AG10803 (cell line): ENCODE data around the gene KRT17.
A peak's percentile ranks its signal among the peaks of the same experiment; 100 is the strongest.
"Not testable (repeated sequence)": the region's sequence is repeated elsewhere in the genome, so short reads cannot be mapped to it uniquely, and the experiment has no call there.

Source experiments
- DNase-seq: peaks from one replicate; pipeline ENCODE4 v3.0.0; 2010; ENCODE audit warnings: low read depth
- H3K4me3 ChIP-seq: 2 replicates; pipeline ENCODE4 v1.5.1; 2011; ENCODE audit warnings: mild to moderate bottlenecking, low read length, control low read depth
- TF ChIP-seq, protein P1 (sequence below): conservative IDR thresholded peaks from 2 replicates; pipeline ENCODE4 v1.5.1; 2011; ENCODE audit warnings: mild to moderate bottlenecking, low read length, control low read depth, inconsistent platforms

The KRT17 gene

DNA sequence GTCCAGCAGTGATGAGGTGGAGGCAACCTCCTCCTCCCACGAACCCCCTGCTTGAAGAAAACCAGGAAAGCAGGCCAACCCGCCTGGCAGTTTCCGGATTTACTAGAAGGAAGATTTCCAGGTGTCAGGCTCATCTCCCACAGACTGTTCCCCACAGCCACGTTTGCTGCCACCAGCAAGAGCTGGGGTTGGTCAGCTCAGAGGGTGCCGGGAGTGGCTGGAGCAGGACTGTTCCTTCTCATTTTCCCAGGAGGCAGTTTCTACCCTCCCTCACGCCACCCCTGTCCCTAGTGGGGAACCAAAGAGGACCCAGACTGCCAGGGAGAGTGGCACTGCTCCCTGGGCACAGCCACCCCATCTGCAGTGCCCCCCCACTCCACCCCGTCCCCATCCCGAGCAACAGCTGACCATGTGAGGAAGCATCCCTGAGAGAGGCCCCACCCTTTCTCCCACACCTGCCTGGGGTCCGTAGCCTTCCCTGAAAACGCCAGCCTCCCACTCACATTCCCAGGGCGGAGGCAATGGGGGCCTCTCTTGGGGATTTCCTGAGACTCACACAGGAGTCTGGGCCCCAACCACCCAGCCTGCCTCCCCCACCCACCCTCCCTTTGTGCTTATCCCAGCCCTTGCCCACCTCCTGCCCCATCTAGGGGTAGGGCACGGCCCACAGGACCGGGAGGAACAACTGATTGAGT, 5.9 kb downstream of the KRT17 start:
- no peak for DNase-seq
- TF ChIP-seq, protein P1, sequence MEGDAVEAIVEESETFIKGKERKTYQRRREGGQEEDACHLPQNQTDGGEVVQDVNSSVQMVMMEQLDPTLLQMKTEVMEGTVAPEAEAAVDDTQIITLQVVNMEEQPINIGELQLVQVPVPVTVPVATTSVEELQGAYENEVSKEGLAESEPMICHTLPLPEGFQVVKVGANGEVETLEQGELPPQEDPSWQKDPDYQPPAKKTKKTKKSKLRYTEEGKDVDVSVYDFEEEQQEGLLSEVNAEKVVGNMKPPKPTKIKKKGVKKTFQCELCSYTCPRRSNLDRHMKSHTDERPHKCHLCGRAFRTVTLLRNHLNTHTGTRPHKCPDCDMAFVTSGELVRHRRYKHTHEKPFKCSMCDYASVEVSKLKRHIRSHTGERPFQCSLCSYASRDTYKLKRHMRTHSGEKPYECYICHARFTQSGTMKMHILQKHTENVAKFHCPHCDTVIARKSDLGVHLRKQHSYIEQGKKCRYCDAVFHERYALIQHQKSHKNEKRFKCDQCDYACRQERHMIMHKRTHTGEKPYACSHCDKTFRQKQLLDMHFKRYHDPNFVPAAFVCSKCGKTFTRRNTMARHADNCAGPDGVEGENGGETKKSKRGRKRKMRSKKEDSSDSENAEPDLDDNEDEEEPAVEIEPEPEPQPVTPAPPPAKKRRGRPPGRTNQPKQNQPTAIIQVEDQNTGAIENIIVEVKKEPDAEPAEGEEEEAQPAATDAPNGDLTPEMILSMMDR, result no peak
- no peak overlapping the region for H3K4me3 ChIP-seq

DNA sequence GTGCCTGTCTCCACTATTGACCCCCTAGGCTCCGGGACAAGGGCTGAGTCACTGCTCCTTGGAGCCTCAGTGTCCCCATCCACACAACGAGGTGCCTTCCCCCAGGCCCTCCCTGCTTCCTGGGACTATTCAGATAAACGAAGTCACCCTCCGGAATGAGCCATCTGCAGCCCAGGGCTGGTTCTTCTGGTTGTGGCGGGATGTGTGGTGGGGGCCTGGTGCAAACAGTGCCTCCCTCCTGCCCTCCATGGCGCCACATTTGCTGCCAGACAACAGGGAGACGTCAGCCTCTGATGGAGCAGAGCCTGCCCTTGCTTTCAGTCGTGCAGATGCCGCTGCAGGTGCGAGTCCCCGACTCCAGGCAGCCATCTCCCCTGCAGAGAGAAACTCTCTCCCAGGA, 6.7 kb downstream of the KRT17 start:
- no peak for DNase-seq
- no peak overlapping the region for H3K4me3 ChIP-seq
- TF ChIP-seq, protein P1, result no peak

DNA sequence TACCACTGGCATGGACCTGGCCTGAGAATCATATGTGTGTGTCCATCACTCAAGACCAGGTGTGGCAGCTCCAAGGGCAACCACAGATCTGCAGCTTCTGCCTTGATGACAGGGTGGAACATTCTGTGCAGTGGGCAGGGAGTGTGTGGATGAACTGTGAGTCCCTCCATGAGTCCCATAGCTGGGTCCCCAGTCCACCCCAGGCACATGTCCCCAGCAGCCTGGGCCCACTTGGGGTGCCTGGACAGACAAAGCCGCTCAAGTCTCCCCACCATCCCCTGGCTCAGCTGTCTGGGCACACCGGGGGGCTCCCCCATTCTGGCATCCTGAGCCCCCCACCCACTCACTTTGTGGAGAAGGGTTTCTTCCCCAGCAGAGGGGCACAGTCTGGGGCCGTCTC, 7.2 kb downstream of the KRT17 start:
- TF ChIP-seq, protein P1, result no peak
- H3K4me3 ChIP-seq, result no peak overlapping the region

DNA sequence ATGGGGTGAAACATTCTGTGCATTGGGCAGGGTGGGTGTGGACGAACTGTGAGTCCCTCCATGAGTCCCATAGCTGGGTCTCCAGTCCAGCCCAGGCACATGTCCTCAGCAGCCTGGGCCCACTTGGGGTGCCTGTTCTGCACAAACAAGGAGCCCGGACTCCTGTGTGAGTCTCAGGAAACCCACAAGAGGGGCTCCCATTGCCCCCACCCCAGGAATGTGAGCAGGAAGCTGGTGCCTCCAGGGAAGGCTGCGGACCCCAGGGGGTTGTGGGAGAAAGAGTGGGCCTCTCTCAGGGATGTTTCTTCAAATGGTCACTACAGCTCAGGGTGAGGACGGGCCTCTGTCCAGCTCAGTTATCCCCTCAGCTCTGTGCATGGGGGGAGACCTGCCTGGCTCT, 7.9 kb downstream of the KRT17 start:
- DNase-seq, H3K4me3 ChIP-seq: not testable (repeated sequence)

More for the DNA sequence above, 7.2 kb downstream of the KRT17 start:
- no peak for DNase-seq

DNA sequence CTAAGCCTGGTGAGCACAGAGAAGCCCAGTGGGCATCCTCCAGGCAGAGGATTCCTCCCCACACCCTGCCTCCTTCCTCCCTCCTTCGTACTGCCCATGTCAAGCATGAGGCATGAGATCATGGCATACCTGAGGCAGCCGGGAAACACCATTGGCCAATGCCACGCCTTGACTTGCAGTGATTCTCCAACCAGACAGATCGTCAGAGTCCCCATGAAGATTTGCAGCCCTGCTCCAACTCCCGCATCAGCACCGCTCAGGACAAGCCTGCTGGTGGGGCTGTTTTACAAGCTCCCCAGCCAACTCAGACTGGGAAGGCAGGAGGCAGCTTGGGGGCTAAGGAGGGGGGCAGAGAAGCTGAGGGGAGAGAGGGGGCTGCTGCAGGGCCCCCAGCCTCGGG, 8.9 kb downstream of the KRT17 start:
- H3K4me3 ChIP-seq, result no peak overlapping the region
- DNase-seq, result no peak
- TF ChIP-seq, protein P1, result no peak

DNA sequence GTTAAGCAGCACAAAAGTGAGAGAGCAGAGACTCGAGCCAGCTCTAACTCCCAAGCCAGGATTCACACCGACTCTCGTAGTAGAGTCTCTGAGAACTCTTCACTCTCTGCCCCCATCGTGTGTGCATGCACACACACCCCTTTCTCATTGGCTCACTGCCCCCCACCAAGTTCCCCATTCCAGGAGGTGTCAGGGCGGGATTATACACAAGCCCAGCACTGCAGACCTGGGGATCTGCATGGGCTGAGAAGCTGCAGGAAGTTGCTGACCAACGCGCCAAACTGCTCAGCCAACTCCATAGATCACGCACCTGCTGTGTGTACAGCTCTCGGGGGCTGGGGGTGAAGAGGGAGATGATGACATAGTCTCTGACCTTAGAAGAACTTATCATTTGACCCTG, 9.6 kb downstream of the KRT17 start:
- not testable (repeated sequence) for DNase-seq

DNA sequence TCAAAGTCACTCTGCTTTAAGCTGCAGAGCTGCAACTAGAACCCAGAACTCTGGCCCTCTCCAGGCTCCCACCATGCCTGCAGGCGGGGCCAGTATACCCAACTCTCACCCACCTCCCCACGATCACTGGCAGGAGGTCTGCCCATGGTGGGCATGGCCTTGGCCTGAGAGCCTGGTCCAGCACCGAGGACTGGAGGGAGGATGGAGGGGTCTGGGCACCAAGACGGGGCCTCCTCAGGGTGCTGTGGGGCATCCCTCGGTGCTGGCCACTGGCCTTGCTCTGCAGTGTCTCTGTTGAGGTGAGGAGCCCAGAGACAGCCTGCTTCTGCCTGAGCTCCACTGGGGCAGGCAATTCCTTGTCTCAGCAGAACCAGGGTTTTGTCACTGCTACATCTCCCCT, 10.3 kb downstream of the KRT17 start:
- TF ChIP-seq, protein P1, result no peak
- DNase-seq, result no peak
- no peak overlapping the region for H3K4me3 ChIP-seq

More for the DNA sequence above, 9.6 kb downstream of the KRT17 start:
- H3K4me3 ChIP-seq, result not testable (repeated sequence)

DNA sequence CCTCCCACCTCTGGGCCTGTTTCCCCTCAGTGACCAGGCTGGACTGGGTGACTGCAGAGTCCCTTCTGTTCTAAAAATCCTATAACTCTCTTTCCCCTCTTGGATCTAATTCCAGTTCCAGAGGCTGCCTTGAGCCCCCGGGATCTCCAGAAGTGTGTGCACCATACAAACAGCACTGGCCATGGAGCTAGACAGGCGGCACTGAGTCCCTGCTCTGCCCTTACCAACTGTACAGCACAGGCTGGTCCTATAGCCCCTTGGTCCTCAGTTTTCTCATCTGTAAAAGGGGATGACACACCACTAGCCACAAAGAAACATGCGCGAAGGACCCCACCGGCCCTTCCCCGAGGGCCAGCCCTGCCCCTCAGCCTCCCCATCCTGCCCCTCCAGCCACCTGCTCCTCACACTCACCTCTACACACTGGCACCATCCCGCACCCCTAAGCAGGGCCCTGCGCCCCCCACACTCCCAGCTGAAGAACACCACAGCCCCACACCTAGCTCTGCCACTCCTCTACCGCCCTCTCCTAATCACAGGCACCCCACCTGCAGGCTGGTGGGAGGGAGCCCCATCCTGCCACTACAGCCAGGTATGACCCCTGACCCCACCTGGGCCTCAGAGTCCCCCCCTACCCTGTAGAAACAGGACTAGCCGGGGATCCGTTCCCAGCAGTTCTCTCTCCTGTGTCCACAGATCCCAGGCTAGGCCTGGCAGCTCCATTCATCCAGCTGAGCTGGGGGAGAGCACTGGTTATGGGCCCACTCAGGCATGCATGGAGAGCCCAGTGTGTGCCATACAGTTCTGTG, 10.9 kb downstream of the KRT17 start:
- TF ChIP-seq, protein P1, result no peak
- no peak for DNase-seq

DNA sequence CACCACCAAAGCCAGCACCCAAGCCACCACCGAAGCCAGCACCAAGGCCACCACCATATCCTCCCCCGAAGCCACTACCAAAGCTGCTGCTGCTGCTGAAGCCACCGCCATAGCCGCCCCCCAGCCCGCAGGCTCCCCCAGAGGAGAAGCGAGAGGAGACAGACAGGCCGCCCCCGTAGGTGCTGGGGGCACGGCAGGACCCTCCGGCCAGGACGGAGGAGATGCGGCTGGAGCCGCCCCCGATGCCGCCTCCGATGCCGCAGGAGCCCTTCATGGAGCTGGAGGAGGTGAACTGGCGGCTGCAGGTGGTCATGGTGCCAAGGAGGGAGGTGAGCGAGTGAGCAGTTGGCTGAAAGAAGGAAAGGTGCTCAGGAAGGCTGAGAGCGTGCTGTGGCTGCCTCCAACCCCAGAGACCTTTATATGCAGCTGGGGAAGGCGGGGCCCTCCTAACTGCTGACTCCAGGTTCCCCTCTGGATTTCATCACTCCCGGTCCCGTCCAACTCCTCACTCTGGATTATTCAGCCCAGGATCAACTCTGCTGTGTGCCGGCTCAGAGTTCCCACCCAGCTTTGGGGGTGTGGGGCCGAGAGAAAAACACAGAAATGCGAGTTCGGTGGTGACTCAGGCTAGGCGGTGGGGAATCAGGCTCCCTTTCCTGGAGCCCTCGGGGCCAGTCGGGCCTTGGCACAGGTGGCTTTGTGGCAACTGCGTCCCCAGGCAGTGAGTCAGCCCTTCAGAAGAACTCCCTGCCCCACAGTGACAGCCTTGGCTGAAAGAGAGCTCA, 11.8 kb downstream of the KRT17 start, which contains the start of gene KRT16:
KRT16 (minus strand) TSS at position 392 of the 785 bp plus-strand sequence; CDS start at position 313, 79 bp downstream.
- peak; percentile 19 for DNase-seq
- not testable (repeated sequence) for H3K4me3 ChIP-seq

More for the DNA sequence above, 10.9 kb downstream of the KRT17 start:
- no peak overlapping the region for H3K4me3 ChIP-seq
